Measurements from ENCODE around the gene PIP5K1B.

PIP5K1B gene

GRCh38 chr9:68877219-68877618 lies 172.2 kb downstream of the PIP5K1B start:
- H3K4me3 ChIP-seq (replicated peaks; ENCODE audit: low read depth, low read length): no peak overlapping the region
- no peak for TF ChIP-seq CTCF (IDR thresholded peaks at IDR 0.05; ENCODE audit: low read depth, low read length, missing control alignments)
- no peak for DNase-seq (ENCODE audit: extremely low read depth, low read depth)

- TF ChIP-seq CTCF (IDR thresholded peaks at IDR 0.05; ENCODE audit: low read depth, low read length, missing control alignments): no peak
Measured at GRCh38 chr9:68878450-68878849, 173.4 kb downstream of the PIP5K1B start.

GRCh38 chr9:68883224-68883623 lies 178.2 kb downstream of the PIP5K1B start:
- TF ChIP-seq CTCF (IDR thresholded peaks at IDR 0.05; ENCODE audit: low read depth, low read length, missing control alignments): no peak
- H3K4me3 ChIP-seq (replicated peaks; ENCODE audit: low read depth, low read length): no peak overlapping the region
- DNase-seq (ENCODE audit: extremely low read depth, low read depth): no peak

More at GRCh38 chr9:68878450-68878849, 173.4 kb downstream of the PIP5K1B start:
- no peak overlapping the region for H3K4me3 ChIP-seq (replicated peaks; ENCODE audit: low read depth, low read length)
- no peak for DNase-seq (ENCODE audit: extremely low read depth, low read depth)

- no peak overlapping the region for H3K4me3 ChIP-seq (replicated peaks; ENCODE audit: low read depth, low read length)
- no peak for TF ChIP-seq CTCF (IDR thresholded peaks at IDR 0.05; ENCODE audit: low read depth, low read length, missing control alignments)
- DNase-seq (ENCODE audit: extremely low read depth, low read depth): no peak
Measured at GRCh38 chr9:68887232-68887631, 182.2 kb downstream of the PIP5K1B start.

- H3K4me3 ChIP-seq (replicated peaks; ENCODE audit: low read depth, low read length): no peak overlapping the region
- DNase-seq (ENCODE audit: extremely low read depth, low read depth): no peak
- TF ChIP-seq CTCF (IDR thresholded peaks at IDR 0.05; ENCODE audit: low read depth, low read length, missing control alignments): no peak
Measured at GRCh38 chr9:68894502-68894901, 189.5 kb downstream of the PIP5K1B start.

GRCh38 chr9:68895741-68896478 lies 190.9 kb downstream of the PIP5K1B start:
- no peak overlapping the region for H3K4me3 ChIP-seq (replicated peaks; ENCODE audit: low read depth, low read length)
- TF ChIP-seq CTCF (IDR thresholded peaks at IDR 0.05; ENCODE audit: low read depth, low read length, missing control alignments): no peak
- no peak for DNase-seq (ENCODE audit: extremely low read depth, low read depth)

- DNase-seq (ENCODE audit: extremely low read depth, low read depth): no peak
- TF ChIP-seq CTCF (IDR thresholded peaks at IDR 0.05; ENCODE audit: low read depth, low read length, missing control alignments): no peak
- no peak overlapping the region for H3K4me3 ChIP-seq (replicated peaks; ENCODE audit: low read depth, low read length)
Measured at GRCh38 chr9:68896486-68896885, 191.4 kb downstream of the PIP5K1B start.

Data from HFF-Myc (cell line).